Measurements from ENCODE around the gene ATE1. TPM values are rescaled to one million over a fixed set of nuclear protein-coding genes. Genes with fewer than 3 reads are reported as not detected.
"Not testable (repeated sequence)": the region's sequence is repeated elsewhere in the genome, so short reads cannot be mapped to it uniquely, and the experiment has no call there.

The ATE1 gene
- polyA plus RNA-seq, 3 donors = 32.8 to 39.3 (median 34.6) TPM

DNA sequence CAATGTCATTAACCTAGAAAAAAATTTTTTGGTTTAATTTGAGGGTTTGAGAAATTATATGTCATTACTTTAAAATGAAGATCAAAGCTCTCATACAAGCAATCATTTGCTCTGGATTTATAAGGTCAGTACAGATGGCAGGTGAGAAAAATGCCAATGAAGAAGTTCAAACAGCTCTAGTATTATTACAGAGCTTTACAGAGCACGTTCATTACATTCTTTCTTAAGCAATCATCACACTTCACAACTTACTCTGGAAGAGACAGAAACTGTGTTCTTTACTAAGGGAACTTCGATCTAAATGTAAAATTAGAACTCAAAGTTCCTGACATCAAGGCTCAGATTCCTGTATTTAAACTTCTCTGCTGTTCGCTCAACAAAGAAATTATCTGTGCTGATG is 153.4 kb downstream of the ATE1 start:
- DNase-seq (ENCODE audit: extremely low read depth in 1 of 11, low read depth in 9 of 11, low spot score in 4 of 11) = no peak

DNA sequence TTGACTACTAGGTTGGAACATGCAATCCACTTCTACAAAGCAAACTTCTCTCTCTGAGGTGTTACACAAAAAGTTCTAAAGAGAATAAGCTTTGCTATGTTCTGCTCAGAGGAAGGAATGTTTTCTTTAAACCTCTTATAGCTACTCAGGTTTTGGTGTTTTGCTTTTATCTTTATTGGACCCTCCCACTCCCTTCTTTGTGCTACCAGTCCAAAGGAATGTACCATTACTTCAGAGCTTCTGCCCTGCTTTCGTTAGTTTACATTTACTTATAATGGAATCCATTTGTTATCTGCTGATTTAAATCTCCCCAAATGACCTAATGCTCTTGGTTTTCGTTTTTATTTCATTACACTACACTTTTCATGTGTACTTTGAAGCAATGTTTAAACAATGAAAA is 154.9 kb downstream of the ATE1 start:
- DNase-seq (ENCODE audit: extremely low read depth in 1 of 11, low read depth in 9 of 11, low spot score in 4 of 11) = peak in 3 of 11 donors; percentile 5 to 31 (median 6)

DNA sequence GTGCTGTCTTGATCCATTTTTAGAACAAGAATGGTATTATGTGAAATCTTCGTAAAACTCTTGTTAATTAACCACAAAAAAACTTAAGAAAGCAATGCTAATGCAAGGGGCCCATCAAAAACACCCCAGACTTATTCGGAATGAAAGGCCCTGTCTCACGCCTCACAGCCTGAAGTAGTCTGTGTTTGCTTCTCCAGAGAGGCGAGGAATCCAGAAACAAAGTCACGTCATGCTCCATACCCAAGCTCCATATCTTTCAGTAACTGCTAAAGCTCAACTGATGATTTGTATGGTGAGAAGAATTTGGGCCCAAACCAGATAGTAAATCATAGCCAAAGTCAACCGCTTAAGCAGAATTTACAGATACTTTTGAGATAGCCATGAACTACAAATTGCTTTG is 155.4 kb downstream of the ATE1 start:
- DNase-seq (ENCODE audit: extremely low read depth in 1 of 11, low read depth in 9 of 11, low spot score in 4 of 11) = no peak

DNA sequence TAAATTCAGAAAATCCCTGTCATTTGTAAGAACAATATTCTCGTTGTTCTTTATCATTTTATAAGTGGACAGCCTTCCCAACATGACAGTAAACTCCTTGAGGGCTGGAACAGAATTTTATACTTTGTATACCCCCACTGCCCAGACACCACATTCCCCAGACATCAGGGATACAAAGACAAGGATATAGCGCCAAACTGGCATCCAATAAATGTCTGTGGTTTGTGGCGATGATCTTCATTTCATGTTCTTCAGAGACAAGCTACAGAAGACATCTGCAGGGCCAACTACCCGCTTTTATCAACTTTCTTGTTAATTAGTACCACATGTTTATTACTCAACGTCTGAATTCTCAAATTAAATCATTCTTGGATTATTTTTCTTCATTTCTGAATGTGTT is 155.9 kb downstream of the ATE1 start:
- DNase-seq (ENCODE audit: extremely low read depth in 1 of 11, low read depth in 9 of 11, low spot score in 4 of 11) = no peak

DNA sequence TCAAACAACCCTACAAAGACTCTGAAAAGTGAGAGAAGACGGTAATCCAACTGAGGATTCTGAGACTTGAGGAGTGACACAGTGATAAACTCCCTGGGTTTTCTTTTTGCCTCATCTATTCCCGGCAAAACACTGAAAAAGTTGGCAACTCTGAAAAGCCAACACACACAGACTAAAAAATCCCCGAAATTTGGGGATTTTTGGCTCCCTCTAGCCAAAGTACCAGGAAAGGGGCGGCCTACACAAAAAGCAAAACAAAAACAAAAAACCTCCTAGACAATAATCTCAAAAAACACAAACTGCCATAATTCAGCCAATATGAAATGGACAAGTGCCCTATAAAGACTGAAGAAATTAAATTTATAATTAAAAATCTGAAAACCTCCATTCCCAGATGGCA is 161.4 kb downstream of the ATE1 start:
- no peak for DNase-seq (ENCODE audit: extremely low read depth in 1 of 11, low read depth in 9 of 11, low spot score in 4 of 11)

DNA sequence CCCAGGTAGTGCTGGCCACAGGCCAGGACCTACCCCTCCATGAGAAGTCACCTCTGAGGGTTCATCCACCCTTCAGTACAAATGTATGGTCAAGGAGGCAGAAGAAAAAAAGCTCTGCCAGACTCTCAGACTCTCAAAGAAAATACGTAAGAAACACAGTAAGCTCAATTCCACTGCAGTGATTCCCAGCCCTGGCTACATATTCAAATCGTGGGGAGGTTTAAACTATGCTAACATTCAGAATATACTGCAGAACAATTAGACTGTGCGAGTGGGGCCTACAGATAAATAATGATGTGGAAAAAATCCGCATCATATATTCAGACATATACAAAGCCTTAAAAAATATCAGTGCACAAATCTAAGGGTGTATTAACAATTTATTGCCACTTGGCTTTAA is 162.6 kb downstream of the ATE1 start:
- DNase-seq (ENCODE audit: extremely low read depth in 1 of 11, low read depth in 9 of 11, low spot score in 4 of 11) = no peak

DNA sequence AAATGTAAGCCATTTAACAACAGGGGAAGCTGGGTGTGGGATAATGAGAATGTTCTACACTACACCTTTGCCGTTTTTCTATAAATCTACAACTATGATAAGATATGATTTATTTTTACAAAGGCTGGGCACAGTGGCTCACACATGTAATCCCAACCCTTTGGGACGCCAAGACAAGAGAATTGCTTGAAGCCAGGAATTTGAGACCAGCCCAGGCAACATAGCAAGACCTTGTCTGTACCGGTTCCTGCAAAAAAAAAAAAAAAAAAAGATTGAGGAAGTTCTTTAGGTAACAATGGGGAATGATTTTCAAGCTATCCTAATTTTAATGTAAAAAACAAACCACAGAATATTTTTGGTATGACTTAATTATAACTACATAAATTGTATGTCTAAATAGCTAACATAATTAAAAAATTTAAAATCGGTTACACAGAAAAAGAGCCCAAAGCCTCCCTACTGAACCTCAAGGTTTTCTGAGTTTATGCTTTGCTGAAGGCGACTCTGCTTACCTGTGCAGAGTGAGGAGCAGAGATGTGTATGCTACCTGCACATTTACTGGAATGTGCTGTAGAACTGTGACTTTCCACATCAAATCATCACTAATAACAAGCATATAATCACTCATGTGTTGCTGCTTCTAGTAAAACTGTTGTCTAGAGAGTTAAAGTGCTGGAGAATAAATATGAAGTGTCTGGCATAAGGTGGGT is 163.4 kb downstream of the ATE1 start:
- no peak for DNase-seq (ENCODE audit: extremely low read depth in 1 of 11, low read depth in 9 of 11, low spot score in 4 of 11)

DNA sequence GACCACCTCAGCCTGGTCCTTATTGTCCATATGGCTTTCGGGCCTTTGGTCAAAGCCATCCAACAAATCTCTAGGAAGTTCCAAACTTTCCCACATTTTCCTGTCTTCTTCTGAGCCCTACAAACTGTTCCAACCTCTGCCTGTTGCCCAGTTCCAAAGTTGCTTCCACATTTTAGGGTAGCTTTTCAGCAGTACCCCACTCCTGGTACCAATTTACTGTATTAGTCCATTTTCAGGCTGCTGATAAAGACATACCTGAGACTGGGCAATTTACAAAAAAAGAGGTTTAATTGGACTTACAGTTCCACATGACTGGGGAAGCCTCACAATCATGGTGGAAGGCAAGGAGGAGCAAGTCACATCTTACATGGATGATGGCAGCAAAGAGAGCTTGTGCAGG is 170.6 kb downstream of the ATE1 start:
- not testable (repeated sequence) for DNase-seq (ENCODE audit: extremely low read depth in 1 of 11, low read depth in 9 of 11, low spot score in 4 of 11)

DNA sequence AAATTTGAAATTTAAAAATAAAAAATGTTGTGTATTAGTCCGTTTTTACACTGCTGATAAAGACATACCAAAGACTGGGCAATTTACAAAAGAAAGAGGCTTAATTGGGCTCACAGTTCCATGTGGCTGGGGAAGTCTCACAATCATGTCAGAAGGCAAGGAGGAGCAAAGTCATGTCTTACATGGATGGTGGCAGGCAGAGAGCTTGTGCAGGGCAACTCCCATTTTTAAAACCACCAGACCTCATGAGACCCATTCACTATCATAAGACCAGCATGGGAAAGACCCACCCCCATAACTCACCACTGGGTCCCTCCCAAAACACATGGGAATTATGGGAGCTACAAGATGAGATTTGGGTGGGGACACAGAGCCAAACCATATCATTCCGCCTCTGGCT is 172.3 kb downstream of the ATE1 start:
- not testable (repeated sequence) for DNase-seq (ENCODE audit: extremely low read depth in 1 of 11, low read depth in 9 of 11, low spot score in 4 of 11)

DNA sequence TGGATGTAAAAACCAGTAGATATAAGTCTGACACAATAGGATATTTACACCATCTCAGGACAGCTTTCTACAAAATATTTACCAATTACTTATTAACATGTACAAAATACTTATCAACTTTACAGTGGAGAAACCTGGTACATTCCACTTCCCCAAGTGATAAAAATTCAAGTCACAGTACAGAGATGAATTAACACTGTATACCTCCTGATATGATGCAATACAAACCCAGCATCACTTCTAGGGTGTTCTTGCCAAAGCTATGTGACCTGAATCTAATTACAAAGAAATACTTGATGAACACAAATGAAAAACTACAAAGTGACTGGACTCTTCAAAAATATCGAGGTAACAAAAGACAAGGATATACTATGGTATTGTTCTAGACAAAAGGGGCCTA is 173.2 kb downstream of the ATE1 start:
- no peak for DNase-seq (ENCODE audit: extremely low read depth in 1 of 11, low read depth in 9 of 11, low spot score in 4 of 11)

DNA sequence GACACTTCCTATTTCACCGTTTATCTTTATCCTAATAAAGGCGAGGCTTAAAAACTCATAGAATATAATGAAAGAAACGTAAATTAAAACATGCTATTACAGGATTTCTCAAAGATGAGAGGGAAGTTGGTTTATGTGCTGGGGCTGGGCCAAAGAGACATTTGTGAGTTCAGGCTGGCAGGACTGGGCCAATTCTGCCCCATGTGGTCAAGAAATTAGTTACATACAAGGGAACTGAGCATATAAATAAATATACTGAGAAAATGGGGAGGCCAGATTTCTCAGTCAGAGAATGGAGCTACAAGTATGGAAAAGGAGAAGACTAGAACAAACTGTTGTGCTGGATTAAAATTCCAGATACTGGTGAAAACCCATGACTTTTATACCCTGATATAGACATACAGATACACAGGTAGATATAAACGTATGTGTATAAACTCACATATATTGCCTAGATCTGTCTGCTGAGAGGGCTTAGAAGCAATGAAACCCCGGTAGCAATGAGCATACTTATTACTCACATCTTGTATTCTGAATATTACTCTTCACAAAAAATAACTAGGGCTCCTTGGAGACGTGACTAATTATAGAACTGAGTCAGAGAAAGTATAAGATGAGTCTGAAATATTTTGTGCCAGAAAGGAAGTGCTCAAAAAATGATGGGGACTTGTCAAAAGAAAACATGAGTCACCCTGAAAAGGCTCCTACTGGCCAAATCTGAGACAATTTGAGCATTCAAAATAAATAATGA is 173.9 kb downstream of the ATE1 start:
- no peak for DNase-seq (ENCODE audit: extremely low read depth in 1 of 11, low read depth in 9 of 11, low spot score in 4 of 11)

DNA sequence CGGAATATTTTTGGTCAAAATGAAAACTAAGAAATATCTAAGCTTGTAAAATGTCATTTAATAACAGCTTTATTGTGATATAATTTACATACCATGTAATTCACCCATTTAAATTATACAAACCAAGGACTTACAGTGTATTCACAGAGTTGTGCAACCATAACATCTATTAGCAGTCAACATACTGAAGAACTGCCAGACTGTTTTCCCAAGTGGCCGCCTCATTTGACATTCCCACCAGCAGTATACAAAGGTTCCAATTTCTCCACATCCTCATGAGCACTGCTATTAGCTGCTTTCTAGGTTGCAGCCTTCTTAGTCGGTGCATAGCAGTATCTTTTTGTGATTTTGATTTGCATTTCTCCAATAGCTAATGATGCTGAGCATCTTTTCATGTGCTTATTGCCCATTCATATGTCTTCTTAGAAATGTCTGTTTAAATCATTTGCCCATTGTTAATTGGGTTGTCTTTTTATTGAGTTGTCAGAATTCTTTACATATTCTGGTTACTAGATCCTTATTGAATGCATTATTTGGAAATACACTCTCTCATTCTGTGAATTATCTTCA is 176.6 kb downstream of the ATE1 start:
- no peak for DNase-seq (ENCODE audit: extremely low read depth in 1 of 11, low read depth in 9 of 11, low spot score in 4 of 11)

DNA sequence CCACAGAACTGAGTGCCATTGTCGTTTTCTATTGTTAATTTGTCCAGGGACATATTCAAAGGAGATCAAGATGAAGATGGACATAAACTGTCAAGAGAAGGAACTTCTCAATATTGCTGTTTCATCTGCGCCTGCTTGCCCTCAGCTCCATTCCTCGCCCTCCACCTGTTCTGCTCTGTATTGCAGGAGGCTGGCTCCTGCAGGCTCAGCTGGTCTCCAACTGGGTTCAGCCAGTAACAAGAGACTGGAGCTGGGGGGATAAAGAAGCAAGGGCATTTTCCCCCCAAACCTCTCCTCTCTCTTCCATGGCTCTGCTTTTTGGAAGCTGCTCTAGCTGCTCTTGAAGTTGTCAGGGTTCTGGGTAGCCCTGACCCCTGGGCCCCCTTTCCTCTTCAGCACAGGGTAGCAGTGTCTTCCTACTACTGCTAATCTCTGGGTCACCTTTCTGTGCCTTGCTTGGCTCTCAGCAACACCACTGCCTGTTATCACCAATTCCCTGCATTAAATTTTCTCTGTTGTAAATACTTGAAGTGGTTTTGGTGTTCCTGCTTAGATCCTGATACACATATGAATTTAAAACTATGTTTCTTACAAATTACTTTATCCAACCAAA is 180.6 kb downstream of the ATE1 start:
- no peak for DNase-seq (ENCODE audit: extremely low read depth in 1 of 11, low read depth in 9 of 11, low spot score in 4 of 11)

DNA sequence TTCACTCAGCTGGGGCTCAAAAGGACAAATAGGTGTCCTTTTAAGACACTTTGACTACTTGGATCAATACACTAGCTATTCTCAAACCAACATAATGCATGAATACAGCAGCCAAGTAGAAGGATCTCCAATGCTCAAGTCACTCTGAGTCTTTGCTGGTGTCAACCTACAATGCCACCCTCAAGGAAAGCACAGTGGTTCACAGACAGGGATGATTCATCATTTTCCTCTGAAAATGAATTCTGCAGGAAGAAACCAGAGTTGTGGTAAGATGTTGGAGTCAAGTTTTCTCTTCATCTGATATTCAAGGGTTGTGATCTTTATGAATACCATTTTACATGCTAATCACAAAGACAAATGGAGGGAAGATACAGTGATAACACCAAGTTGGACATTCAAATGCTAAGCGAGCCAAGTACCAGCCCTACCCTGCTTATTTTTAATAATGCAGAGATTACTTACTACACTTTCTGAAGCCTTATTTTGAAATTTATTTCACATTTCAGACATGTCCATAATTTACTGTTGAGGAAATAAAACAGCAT is 186.5 kb downstream of the ATE1 start:
- DNase-seq (ENCODE audit: extremely low read depth in 1 of 11, low read depth in 9 of 11, low spot score in 4 of 11) = no peak

DNA sequence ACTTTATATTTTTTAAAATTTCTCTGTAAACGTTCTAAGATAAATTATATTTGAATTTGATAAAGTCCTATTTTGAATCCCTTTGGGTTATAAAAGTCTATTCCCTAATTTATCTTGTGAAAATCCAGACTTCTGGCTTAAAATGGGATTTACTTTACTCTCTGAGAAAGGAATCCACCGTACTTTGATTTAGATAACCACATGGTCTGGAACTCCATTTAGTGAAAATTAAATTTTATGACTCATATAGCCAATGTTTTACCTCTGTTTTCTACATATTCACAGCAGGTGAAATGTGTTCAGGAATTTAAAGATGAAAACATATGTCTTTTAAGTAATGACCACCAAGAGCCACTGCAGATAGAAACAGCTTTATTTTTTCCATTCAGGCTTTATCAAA is 187.8 kb downstream of the ATE1 start:
- no peak for DNase-seq (ENCODE audit: extremely low read depth in 1 of 11, low read depth in 9 of 11, low spot score in 4 of 11)

DNA sequence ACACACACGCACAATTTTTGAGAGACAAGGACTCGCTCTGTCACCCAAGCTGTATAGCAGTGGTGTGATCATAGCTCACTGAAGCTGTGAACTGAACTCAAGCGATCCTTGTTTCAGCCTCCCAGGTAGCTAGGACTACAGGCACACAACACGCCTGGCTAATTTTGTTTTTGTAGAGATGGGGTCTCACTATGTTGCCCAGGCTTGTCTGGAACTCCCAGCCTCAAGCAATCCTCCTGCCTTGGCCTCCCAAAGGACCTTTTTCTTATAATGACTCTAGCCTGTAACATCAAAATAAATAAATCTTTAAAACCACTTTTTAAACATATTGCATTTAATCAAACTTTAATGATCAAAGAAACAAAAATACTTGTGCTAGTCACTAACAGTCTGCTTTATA is 188.7 kb downstream of the ATE1 start:
- DNase-seq (ENCODE audit: extremely low read depth in 1 of 11, low read depth in 9 of 11, low spot score in 4 of 11) = no peak

DNA sequence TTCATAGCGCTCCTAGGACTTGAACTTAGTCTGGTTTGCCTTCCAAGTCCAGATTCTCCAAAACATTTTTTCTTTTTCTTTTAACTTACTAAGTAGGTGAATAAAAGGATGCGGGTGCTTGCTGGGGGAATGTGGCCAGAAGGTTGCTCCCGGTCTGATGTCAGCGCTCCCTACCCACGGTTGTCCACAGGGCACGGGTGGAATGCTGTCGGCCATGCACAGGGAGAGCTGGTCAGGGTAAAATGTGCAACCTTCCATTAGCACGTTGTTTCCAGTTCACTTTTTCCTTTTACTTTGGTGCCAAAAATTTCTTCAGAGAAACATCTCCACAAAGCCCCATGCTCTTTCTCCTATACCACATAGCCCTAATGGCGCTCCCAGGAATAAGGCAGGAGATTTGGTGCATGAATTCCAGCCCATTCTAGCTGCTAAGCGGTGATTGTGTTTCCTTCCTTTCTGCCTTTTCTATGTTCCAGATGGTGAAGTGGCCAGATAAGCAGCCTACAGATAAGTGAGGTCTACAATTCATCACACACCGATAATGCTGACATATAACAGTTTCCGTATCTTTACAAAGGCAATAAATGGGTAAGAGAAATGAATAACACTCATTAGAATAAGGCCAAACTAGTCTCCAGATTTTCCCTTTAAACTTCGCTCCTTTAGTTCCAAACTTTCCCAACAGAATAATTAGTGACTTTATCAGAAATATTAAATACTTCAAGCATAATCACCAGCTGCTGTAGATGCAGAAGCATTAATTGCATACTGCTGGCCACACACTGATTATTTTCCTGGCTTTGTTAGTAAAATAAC is 191.3 kb downstream of the ATE1 start:
- no peak for DNase-seq (ENCODE audit: extremely low read depth in 1 of 11, low read depth in 9 of 11, low spot score in 4 of 11)

DNA sequence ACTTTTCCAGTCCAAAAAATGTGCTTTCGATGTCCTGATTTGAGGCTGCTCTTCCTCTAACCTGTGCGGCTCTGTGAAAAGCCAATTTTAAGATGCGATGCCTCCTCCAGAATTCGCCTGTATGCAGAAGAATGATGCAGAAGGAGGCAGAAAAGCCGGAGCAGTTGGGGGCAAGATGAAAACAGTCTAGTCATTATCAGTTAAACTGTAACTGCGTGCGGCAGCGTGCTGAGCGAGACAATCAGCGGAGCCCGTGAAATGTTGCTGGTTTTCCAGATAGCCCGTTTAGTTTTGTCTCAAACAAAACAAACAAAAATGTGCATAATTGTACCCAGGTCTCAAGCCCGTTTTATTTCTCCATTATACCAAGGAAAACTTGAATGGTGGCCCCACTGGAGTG is 192.6 kb downstream of the ATE1 start:
- no peak for DNase-seq (ENCODE audit: extremely low read depth in 1 of 11, low read depth in 9 of 11, low spot score in 4 of 11)

DNA sequence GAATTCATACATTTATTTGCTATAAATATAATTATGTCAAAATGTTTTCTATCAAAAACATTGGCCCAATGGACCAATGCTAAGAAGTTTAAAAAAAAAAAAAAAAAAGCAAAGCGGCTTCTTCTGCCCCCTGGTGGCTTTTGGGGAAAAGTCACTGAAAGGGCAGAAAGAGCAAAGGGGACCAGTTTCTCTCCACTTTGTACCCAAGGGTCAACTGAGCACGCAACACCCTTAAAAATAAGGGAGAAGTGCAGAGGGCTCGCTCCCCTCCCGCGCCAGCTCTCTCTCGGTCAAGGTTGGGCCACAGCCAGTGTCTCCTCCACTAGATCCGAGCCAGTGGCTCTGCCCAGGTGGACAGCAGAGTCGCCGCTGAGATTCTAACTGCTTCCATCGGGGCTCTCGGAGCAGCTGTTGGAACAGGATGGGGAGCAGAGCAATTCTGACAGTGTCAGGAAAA is 193.2 kb downstream of the ATE1 start:
- peak in 6 of 11 donors; percentile 6 to 18 (median 12) for DNase-seq (ENCODE audit: extremely low read depth in 1 of 11, low read depth in 9 of 11, low spot score in 4 of 11)

All from renal cortex interstitium (tissue), 11 donors.